ENCODE results near the gene ELOB.

GRCh38 chr16:2787406-2787805 is 10.3 kb upstream of the ELOB start, which contains the start of gene PRSS33:
- TF ChIP-seq POLR2AphosphoS5 (IDR thresholded peaks at IDR 0.05; ENCODE audit: low read depth, low read length) (no peak), POLR2A (IDR thresholded peaks at IDR 0.05; ENCODE audit: low read depth, low read length) (no peak), TAF1 (IDR thresholded peaks at IDR 0.05; ENCODE audit: low read depth, low read length) (no peak), SPI1 (IDR thresholded peaks at IDR 0.05; ENCODE audit: low read depth, low read length) (no peak), POU2F2 (IDR thresholded peaks at IDR 0.05; ENCODE audit: low read depth, low read length) (no peak), PAX5 (IDR thresholded peaks at IDR 0.05; ENCODE audit: insufficient read depth, low read length, severe bottlenecking) (no peak)

Measured in GM12891 (cell line).